ENCODE data around the gene RGS3. TPM values are rescaled to one million over a fixed set of nuclear protein-coding genes. Genes with fewer than 3 reads are reported as not detected.

RGS3 gene
- total RNA-seq, 1 donor from 2014 or later = 29.9 TPM

DNA sequence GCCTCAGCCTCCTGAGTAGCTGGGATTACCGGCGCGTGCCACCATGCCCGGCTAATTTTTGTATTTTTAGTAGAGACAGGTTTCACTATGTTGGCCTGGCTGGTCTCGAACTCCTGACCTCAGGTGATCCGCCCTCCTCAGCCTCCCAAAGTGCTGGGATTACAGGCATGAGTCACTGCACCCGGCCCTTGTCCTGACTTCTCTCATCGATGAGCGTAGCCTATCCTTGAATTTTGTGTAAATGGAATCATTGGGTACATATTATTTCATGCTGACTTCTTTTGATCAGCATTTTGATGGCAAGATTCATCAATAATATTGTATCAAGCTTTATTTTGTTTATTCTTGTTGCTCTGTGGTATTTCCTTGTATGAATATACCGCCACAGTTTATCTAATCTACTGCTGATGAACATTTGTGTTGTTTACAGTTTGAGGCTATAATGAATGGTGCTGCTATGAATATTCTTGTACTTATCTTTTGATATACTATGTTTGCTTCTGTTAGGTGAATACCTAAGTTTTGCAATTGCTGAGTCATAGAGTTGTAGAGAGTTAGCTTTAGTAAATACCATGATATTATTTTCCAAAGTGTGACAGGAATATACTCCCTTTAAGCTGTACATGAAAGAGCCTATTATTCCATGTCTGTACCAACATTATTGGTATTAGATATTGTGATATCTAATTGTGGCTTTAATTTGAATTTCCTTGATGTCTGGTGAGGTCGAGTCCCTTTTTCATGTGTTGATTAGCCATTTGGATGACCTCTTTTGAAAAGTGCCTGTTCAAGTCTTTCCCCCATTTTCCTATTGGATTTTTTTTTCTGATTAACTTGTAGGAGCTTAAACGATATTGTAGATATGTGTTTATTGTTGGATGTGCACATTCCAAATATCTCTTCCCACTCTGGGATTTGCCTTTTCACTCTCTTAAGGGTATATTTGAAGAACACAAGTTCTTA lies 107.5 kb downstream of the RGS3 start:
- no peak for TF ChIP-seq CTCF (conservative IDR thresholded peaks at IDR 0.05)
- peaks cover 7% of the 10 kb centered on the region for H3K4me1 Mint-ChIP-seq (ENCODE audit: unreplicated experiment)
- H3K4me3 Mint-ChIP-seq = no peak overlapping the region
- no peaks in the 10 kb centered on the region for H3K36me3 Mint-ChIP-seq
- H3K27me3 Mint-ChIP-seq = peaks cover 3% of the 10 kb centered on the region
- H3K27ac Mint-ChIP-seq = no peak overlapping the region
- no peak for DNase-seq (ENCODE audit: extremely low spot score, unreplicated experiment)
- no peaks in the 10 kb centered on the region for H3K9me3 Mint-ChIP-seq

DNA sequence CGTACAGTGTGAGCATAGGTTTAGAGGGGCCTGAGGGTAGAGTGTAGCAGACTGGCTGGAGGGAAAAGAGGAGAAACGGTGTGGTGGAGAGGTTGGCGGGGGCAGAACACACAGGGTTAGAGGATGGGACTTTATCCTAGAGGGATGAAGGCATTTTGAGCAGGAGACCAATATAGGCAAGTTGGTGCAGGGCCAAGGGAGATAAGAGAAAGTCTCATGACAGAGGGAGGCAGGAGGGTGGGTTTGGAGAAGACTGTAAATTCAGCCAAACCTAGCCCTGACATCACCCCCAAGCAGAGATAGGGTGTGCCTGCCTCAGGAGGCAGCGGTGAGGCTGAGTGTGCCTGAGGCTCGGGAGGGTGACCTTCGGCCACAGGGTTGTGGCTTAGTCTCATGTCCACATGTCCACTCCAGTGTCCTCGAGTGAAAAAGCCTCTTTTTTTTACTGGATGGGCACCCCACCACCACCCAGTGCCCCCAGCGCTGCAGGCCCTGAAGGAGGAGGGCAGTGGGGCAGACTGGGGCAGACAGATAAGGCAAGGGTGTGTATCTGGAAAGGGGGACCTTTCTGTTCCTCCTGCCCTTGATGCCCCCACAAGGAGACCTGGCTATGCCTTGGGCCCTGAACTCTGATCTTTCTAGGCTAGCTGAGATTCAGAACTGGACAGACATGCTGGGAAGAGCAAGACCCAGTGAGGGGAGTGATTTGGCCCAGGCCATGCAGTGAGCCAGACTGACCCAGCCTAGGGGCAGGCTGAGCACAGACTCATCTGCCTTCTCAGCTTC lies 108.7 kb downstream of the RGS3 start:
- Mint-ChIP-seq H3K27me3 (peaks cover 3% of the 10 kb centered on the region), H3K4me1 (ENCODE audit: unreplicated experiment) (peaks cover 7% of the 10 kb centered on the region), H3K9me3 (no peaks in the 10 kb centered on the region), H3K4me3 (no peak overlapping the region), H3K36me3 (no peaks in the 10 kb centered on the region), H3K27ac (peak overlapping the region; percentile 56)
- no peak for TF ChIP-seq CTCF (conservative IDR thresholded peaks at IDR 0.05)
- DNase-seq (ENCODE audit: extremely low spot score, unreplicated experiment) = no peak

DNA sequence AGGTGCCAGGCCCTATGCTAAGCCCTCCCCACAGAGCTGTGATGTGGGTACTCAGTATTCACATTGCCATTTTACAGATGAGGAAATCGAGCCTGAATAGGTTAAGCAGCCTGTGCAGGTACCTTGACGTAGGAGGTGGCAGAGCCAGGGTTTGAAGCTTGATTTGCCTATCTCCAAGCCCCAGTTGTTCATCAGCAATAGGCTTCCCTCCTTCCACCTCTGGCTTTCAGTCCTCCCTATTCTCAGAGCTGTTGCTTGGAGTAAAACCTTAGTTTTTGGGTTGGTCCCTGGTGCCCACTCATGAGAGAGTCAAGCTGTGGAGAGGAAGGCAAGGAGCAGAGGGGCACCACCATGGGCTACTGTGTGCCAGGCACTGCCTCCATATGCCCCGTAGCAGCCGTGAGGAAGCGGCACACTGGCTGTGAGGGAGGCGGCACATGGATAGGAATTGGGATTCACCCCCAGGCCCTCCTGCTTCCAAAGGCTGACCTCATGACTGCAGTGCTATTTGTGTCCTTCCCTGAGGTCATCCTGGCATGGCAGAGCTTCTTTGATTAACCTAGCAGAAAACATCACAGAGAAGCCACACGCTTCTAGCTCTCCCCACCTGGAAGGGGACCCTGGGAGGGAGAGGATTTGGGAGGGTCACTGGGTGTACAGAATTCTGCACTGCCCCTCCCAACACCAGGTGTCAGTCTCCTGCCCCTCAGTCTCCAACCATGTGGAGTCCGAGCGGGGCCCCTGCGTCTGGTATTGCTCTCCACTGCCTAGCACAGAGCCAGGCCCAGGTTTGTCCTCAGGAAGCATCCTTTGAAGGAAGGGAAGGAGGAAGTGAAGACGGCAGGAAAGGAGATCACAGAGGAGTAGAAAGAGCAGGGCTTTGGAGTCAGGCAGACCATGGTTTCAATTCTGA lies 109.8 kb downstream of the RGS3 start:
- Mint-ChIP-seq H3K9me3 (no peaks in the 10 kb centered on the region), H3K27ac (no peak overlapping the region), H3K4me3 (no peak overlapping the region), H3K36me3 (no peaks in the 10 kb centered on the region), H3K4me1 (ENCODE audit: unreplicated experiment) (peaks cover 11% of the 10 kb centered on the region), H3K27me3 (peaks cover 3% of the 10 kb centered on the region)
- DNase-seq (ENCODE audit: extremely low spot score, unreplicated experiment) = no peak
- no peak for TF ChIP-seq CTCF (conservative IDR thresholded peaks at IDR 0.05)

GRCh38 chr9:113573959-113574352 lies 110.4 kb downstream of the RGS3 start:
- no peak for DNase-seq (ENCODE audit: extremely low spot score, unreplicated experiment)
- H3K27ac Mint-ChIP-seq = no peak overlapping the region
- TF ChIP-seq CTCF (conservative IDR thresholded peaks at IDR 0.05) = no peak
- no peak overlapping the region for H3K4me3 Mint-ChIP-seq
- H3K9me3 Mint-ChIP-seq = no peaks in the 10 kb centered on the region
- peaks cover 3% of the 10 kb centered on the region for H3K27me3 Mint-ChIP-seq
- peaks cover 11% of the 10 kb centered on the region for H3K4me1 Mint-ChIP-seq (ENCODE audit: unreplicated experiment)
- H3K36me3 Mint-ChIP-seq = no peaks in the 10 kb centered on the region
